ENCODE measurements around the gene BICD1. TPM values are rescaled to one million over a fixed set of nuclear protein-coding genes. Genes with fewer than 3 reads are reported as not detected.

The BICD1 gene
- total RNA-seq, 1 donor from 2014 or later, result 561 TPM

GRCh38 chr12:32296567-32296966 is 189.9 kb downstream of the BICD1 start:
- H3K27ac Mint-ChIP-seq (ENCODE audit: unreplicated experiment), result peak overlapping the region; percentile 43
- H3K4me3 Mint-ChIP-seq (ENCODE audit: unreplicated experiment), result peak overlapping the region; percentile 38
- TF ChIP-seq CTCF (IDR thresholded peaks at IDR 0.05; ENCODE audit: partially characterized antibody, unreplicated experiment), result no peak
- peaks cover 13% of the 10 kb centered on the region for H3K4me1 Mint-ChIP-seq (ENCODE audit: low read depth, unreplicated experiment)
- peaks cover 31% of the 10 kb centered on the region for H3K9me3 Mint-ChIP-seq (ENCODE audit: unreplicated experiment)
- DNase-seq, result peak; percentile 37
- peaks cover 22% of the 10 kb centered on the region for H3K27me3 Mint-ChIP-seq (ENCODE audit: unreplicated experiment)
- peaks cover 7% of the 10 kb centered on the region for H3K36me3 Mint-ChIP-seq (ENCODE audit: unreplicated experiment)

- no peak for TF ChIP-seq CTCF (IDR thresholded peaks at IDR 0.05; ENCODE audit: partially characterized antibody, unreplicated experiment)
- H3K36me3 Mint-ChIP-seq (ENCODE audit: unreplicated experiment), result peaks cover 7% of the 10 kb centered on the region
- peaks cover 19% of the 10 kb centered on the region for H3K4me1 Mint-ChIP-seq (ENCODE audit: low read depth, unreplicated experiment)
- no peak overlapping the region for H3K4me3 Mint-ChIP-seq (ENCODE audit: unreplicated experiment)
- H3K27ac Mint-ChIP-seq (ENCODE audit: unreplicated experiment), result no peak overlapping the region
- peaks cover 36% of the 10 kb centered on the region for H3K9me3 Mint-ChIP-seq (ENCODE audit: unreplicated experiment)
- DNase-seq, result no peak
- peaks cover 23% of the 10 kb centered on the region for H3K27me3 Mint-ChIP-seq (ENCODE audit: unreplicated experiment)
Observed at GRCh38 chr12:32298917-32299316, 192.3 kb downstream of the BICD1 start.

GRCh38 chr12:32301216-32301615 is 194.6 kb downstream of the BICD1 start:
- peak overlapping the region; percentile 36 for H3K4me3 Mint-ChIP-seq (ENCODE audit: unreplicated experiment)
- peaks cover 19% of the 10 kb centered on the region for H3K4me1 Mint-ChIP-seq (ENCODE audit: low read depth, unreplicated experiment)
- H3K27ac Mint-ChIP-seq (ENCODE audit: unreplicated experiment), result peak overlapping the region; percentile 18
- H3K27me3 Mint-ChIP-seq (ENCODE audit: unreplicated experiment), result peaks cover 21% of the 10 kb centered on the region
- DNase-seq, result no peak
- TF ChIP-seq CTCF (IDR thresholded peaks at IDR 0.05; ENCODE audit: partially characterized antibody, unreplicated experiment), result no peak
- peaks cover 34% of the 10 kb centered on the region for H3K9me3 Mint-ChIP-seq (ENCODE audit: unreplicated experiment)
- peaks cover 7% of the 10 kb centered on the region for H3K36me3 Mint-ChIP-seq (ENCODE audit: unreplicated experiment)

DNA sequence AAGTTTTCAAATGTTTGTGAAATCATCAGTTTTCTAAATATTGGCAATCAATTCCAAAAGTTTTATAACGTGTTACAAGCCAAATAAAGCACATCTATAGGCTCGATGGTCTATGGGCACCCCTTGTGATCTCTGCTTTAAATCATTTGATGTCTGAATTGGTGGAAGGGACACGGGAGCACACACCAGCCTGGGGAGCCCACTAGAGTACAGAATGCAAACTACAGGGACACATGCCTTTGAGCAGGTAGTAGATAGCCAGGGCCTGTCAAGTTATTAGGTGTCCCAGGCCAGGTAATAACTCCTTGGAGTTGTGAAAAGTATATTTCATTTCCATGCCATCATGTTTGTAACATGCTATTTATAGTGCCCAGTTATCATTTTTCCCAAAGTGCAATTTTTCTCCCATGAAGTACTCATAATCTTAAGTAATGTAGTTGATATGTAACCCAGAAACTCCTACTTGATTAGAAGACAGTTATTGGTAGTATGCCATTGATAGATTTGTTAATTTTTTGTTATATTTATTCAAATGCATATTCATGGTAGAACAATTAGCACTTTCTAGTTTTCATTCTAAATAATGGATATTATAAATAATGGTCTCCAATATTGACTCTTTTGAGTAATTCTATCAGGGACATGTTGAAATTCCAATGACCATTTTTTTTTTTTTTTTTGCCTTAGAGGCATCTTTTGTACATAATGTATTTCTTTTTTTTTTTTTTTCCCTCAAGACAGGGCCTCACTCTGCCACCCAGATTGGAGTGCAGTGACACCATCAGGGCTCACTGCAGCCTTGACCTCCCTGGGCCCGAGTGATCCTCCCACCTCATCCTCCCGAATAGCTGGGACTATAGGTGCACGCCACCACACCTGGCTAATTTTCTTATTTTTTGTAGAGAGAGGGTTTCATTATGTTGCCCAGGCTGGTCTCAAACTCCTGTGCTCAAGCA is 195.8 kb downstream of the BICD1 start:
- DNase-seq, result no peak
- Mint-ChIP-seq H3K27ac (ENCODE audit: unreplicated experiment) (peak overlapping the region; percentile 81), H3K9me3 (ENCODE audit: unreplicated experiment) (peaks cover 29% of the 10 kb centered on the region), H3K4me1 (ENCODE audit: low read depth, unreplicated experiment) (peaks cover 11% of the 10 kb centered on the region), H3K36me3 (ENCODE audit: unreplicated experiment) (peaks cover 12% of the 10 kb centered on the region), H3K27me3 (ENCODE audit: unreplicated experiment) (peaks cover 19% of the 10 kb centered on the region), H3K4me3 (ENCODE audit: unreplicated experiment) (no peak overlapping the region)
- TF ChIP-seq CTCF (IDR thresholded peaks at IDR 0.05; ENCODE audit: partially characterized antibody, unreplicated experiment), result peak; percentile 20

DNA sequence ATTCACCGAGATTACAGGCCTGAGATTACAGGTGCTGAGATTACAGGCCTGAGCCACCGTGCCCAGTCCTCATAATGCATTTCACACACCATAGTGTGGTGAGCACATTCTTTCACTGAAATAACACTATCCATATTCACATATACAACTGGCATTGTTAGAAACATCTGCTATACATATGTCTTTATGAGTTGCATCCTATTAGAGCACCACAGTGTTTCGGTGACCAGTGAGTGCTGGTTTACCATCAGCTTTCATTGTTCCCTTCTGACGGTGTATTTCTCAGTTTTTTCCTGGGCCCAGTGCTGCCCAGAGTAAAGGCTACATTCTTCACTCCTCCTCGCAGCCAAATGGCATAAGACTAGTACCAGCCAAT is 196.5 kb downstream of the BICD1 start:
- DNase-seq, result no peak
- Mint-ChIP-seq H3K27ac (ENCODE audit: unreplicated experiment) (peak overlapping the region; percentile 64), H3K4me3 (ENCODE audit: unreplicated experiment) (no peak overlapping the region), H3K27me3 (ENCODE audit: unreplicated experiment) (peaks cover 20% of the 10 kb centered on the region), H3K9me3 (ENCODE audit: unreplicated experiment) (peaks cover 29% of the 10 kb centered on the region), H3K4me1 (ENCODE audit: low read depth, unreplicated experiment) (peaks cover 14% of the 10 kb centered on the region), H3K36me3 (ENCODE audit: unreplicated experiment) (peaks cover 14% of the 10 kb centered on the region)
- no peak for TF ChIP-seq CTCF (IDR thresholded peaks at IDR 0.05; ENCODE audit: partially characterized antibody, unreplicated experiment)

Measured in glutamatergic neuron (in vitro differentiated cells).